Measurements from ENCODE around the gene ABCB8.

The ABCB8 gene

GRCh38 chr7:151057989-151058780, 29.9 kb downstream of the ABCB8 start:
- peak; percentile 99 for DNase-seq (ENCODE audit: low spot score)

- DNase-seq (ENCODE audit: low spot score): no peak
Measured at GRCh38 chr7:151058781-151059366, 30.6 kb downstream of the ABCB8 start.

- DNase-seq (ENCODE audit: low spot score): peak; percentile 63
Measured at GRCh38 chr7:151059367-151060112, 31.3 kb downstream of the ABCB8 start, which contains the start of gene SLC4A2. Gene SLC4A2, plus strand, starts transcription at chr7:151059589. Its CDS starts 2,399 bp downstream, at chr7:151061988.

GRCh38 chr7:151060113-151060415, 31.8 kb downstream of the ABCB8 start:
- DNase-seq (ENCODE audit: low spot score): no peak

GRCh38 chr7:151060416-151061212, 32.4 kb downstream of the ABCB8 start:
- DNase-seq (ENCODE audit: low spot score): peak; percentile 23

- DNase-seq (ENCODE audit: low spot score): no peak
Measured at GRCh38 chr7:151061213-151062110, 33.2 kb downstream of the ABCB8 start.

- no peak for DNase-seq (ENCODE audit: low spot score)
Measured at GRCh38 chr7:151062111-151062398, 33.8 kb downstream of the ABCB8 start.

- DNase-seq (ENCODE audit: low spot score): no peak
Measured at GRCh38 chr7:151062399-151063211, 34.4 kb downstream of the ABCB8 start.

GRCh38 chr7:151063212-151063561, 34.9 kb downstream of the ABCB8 start:
- DNase-seq (ENCODE audit: low spot score): no peak

GRCh38 chr7:151064454-151064853, 36.2 kb downstream of the ABCB8 start:
- no peak for DNase-seq (ENCODE audit: low spot score)

- DNase-seq (ENCODE audit: low spot score): no peak
Measured at GRCh38 chr7:151064993-151065392, 36.7 kb downstream of the ABCB8 start.

GRCh38 chr7:151065516-151065915, 37.3 kb downstream of the ABCB8 start:
- DNase-seq (ENCODE audit: low spot score): no peak

- DNase-seq (ENCODE audit: low spot score): no peak
Measured at GRCh38 chr7:151066273-151066974, 38.2 kb downstream of the ABCB8 start.

GRCh38 chr7:151068069-151068773, 40.0 kb downstream of the ABCB8 start:
- no peak for DNase-seq (ENCODE audit: low spot score)

- DNase-seq (ENCODE audit: low spot score): no peak
Measured at GRCh38 chr7:151069841-151070573, 41.8 kb downstream of the ABCB8 start.

GRCh38 chr7:151070574-151070960, 42.3 kb downstream of the ABCB8 start:
- no peak for DNase-seq (ENCODE audit: low spot score)

GRCh38 chr7:151071032-151071866, 43.0 kb downstream of the ABCB8 start:
- DNase-seq (ENCODE audit: low spot score): no peak

GRCh38 chr7:151073990-151074389, 45.7 kb downstream of the ABCB8 start:
- no peak for DNase-seq (ENCODE audit: low spot score)
